ENCODE data around the gene COX8A. TPM values are rescaled to one million over a fixed set of nuclear protein-coding genes. Genes with fewer than 3 reads are reported as not detected.
A peak's percentile ranks its signal among the peaks of the same experiment; 100 is the strongest.

COX8A gene
- total and polyA plus RNA-seq, 2 of the 8 experiments (the other 6 are each of a cell fraction or from before 2014, with no cell fraction given) = 365 to 1,720 TPM

GRCh38 chr11:64022125-64022784 is 47.8 kb downstream of the COX8A start:
- Histone ChIP-seq H3K23ac (ENCODE audit: insufficient read length) (no peak overlapping the region), H3K27ac (ENCODE audit: low read depth, low read length) (no peak overlapping the region), H3K4me3 (ENCODE audit: extremely low read depth in 1 of 4, insufficient read depth in 2 of 4, low read depth in 3 of 4, low read length in 4 of 4) (no peak overlapping the region), H4K5ac (ENCODE audit: insufficient read length, low read depth, low read length) (no peak overlapping the region), H3K56ac (replicated peaks; ENCODE audit: insufficient read length, low read depth, low read length) (no peak overlapping the region), H4K20me1 (replicated peaks in 1 of 2; ENCODE audit: control insufficient read depth in 1 of 2, insufficient read depth in 2 of 2, low read length in 2 of 2) (peaks cover 0 to 4% of the 10 kb centered on the region in 2 experiments), H2BK12ac (ENCODE audit: low read depth, low read length) (peak overlapping the region; percentile 53; the same call in 1 of the 2 replicates), H3K27me3 (replicated peaks in 1 of 4; ENCODE audit: control insufficient read depth in 3 of 4, extremely low read depth in 1 of 4, insufficient read depth in 3 of 4, low read length in 3 of 4) (peaks cover 0 to 16% (median 12%) of the 10 kb centered on the region in 4 experiments; a peak in 5 of 7 replicates), H2BK120ac (replicated peaks; ENCODE audit: low read depth, low read length) (peak overlapping the region; percentile 47), H3K4me2 (ENCODE audit: insufficient read depth in 1 of 2, low read depth in 2 of 2, low read length in 2 of 2) (0 out of 4 replicates have a peak overlapping the region, but pooled peaks of 1 of the 2 experiments have one; percentile 24), H3K18ac (ENCODE audit: extremely low read depth, low read length) (peak overlapping the region; percentile 48), H3K9me3 (ENCODE audit: insufficient read depth in 2 of 2, low read depth in 1 of 2, low read length in 1 of 2) (no peaks in the 10 kb centered on the region), H2BK5ac (ENCODE audit: low read depth, low read length) (peak overlapping the region; percentile 60; the same call in 1 of the 2 replicates), H2BK20ac (ENCODE audit: low read length) (peak overlapping the region; percentile 9; the same call in 1 of the 2 replicates), H4K91ac (replicated peaks; ENCODE audit: insufficient read length, low read length) (peak overlapping the region; percentile 96), H4K8ac (ENCODE audit: extremely low read depth, insufficient read depth, low read length) (peak overlapping the region; percentile 11; the same call in 1 of the 2 replicates), H3K23me2 (ENCODE audit: low read depth, low read length) (no peaks in the 10 kb centered on the region), H3K14ac (ENCODE audit: insufficient read length) (no peak overlapping the region), H3K4ac (replicated peaks; ENCODE audit: insufficient read length, low read depth, low read length) (peak overlapping the region; percentile 87), H2AK5ac (ENCODE audit: low read depth, low read length) (peak overlapping the region; percentile 93; the same call in 1 of the 2 replicates), H3K79me2 (ENCODE audit: control insufficient read depth in 1 of 2, insufficient read depth in 2 of 2, low read length in 2 of 2) (no peaks in the 10 kb centered on the region), H2BK15ac (ENCODE audit: low read length) (no peak overlapping the region; the same call in 1 of the 2 replicates), H3K79me1 (ENCODE audit: low read depth, low read length) (no peaks in the 10 kb centered on the region; the same call in 1 of the 2 replicates), H3K36me3 (ENCODE audit: control insufficient read depth in 2 of 4, insufficient read depth in 4 of 4, low read length in 3 of 4) (no peaks in the 10 kb centered on the region), H3K9ac (replicated peaks in 1 of 4; ENCODE audit: extremely low read depth in 1 of 4, low read depth in 3 of 4, low read length in 3 of 4) (no peak overlapping the region; a peak in 1 of 7 replicates), H2AFZ (ENCODE audit: low read length) (no peak overlapping the region), H3K4me1 (replicated peaks in 1 of 4; ENCODE audit: control insufficient read depth in 3 of 4, insufficient read depth in 4 of 4, low read length in 3 of 4) (peaks cover 3 to 49% (median 35%) of the 10 kb centered on the region in 4 experiments)
- FAIRE-seq (no peak), DNase-seq (ENCODE audit: low read depth in 1 of 2, low spot score in 2 of 2) (no peak)
- 82% methylated on average over 13 of the region's 14 CpGs; no CpG with 5 or more reads in 1 of the 2 experiments for WGBS, 2 experiments (ENCODE audit: extremely low coverage in 1 of 2, insufficient coverage in 1 of 2, insufficient read length in 1 of 2, insufficient replicate concordance in 2 of 2, low coverage in 1 of 2, low lambda C conversion rate in 2 of 2, missing lambda C conversion rate in 1 of 2)
- TF ChIP-seq ATF2 (IDR thresholded peaks at IDR 0.05; ENCODE audit: low read length) (no peak), EZH2 (IDR thresholded peaks at IDR 0.05; ENCODE audit: low read depth, low read length, severe bottlenecking) (no peak), HDAC6 (IDR thresholded peaks at IDR 0.05; ENCODE audit: low read depth, low read length) (no peak), SAP30 (IDR thresholded peaks at IDR 0.05; ENCODE audit: insufficient read depth, insufficient replicate concordance, low read length) (no peak), EP300 (IDR thresholded peaks at IDR 0.05; ENCODE audit: borderline replicate concordance in 1 of 2, low read depth in 2 of 2, low read length in 2 of 2) (no peak)
- CTCF ChIA-PET (ENCODE audit: partially characterized antibody) = interaction anchor here (0.8 to 4.2 kb wide), 11 partner anchors 9 to 127 kb away, joined by 3 to 24 read pairs (median 4); no protein-coding TSS in a partner anchor
- POLR2A ChIA-PET (ENCODE audit: partially characterized antibody) = interaction anchor here (1.7 to 2.0 kb wide), 4 partner anchors 12 to 28 kb away, joined by 4 to 8 read pairs (median 6); no protein-coding TSS in a partner anchor
